Hepatocyte (in vitro differentiated cells): ENCODE data around the gene BAZ1A.

Experiments
- CTCF ChIP-seq: fragments of 200-600 bp; sonication (generic); IDR thresholded peaks from 2 replicates; pipeline ENCODE4 v1.5.1; 2016; ENCODE audit warnings: antibody characterized with exemption, mild to moderate bottlenecking; ENCODE audit not compliant: poor library complexity
- EZH2 ChIP-seq: fragments of 200-600 bp; sonication (generic); IDR thresholded peaks from 2 replicates; pipeline ENCODE4 v1.6.1; 2016; ENCODE audit warnings: antibody characterized with exemption, mild to moderate bottlenecking, borderline replicate concordance
- EZH2phosphoT487 ChIP-seq: fragments of 200-600 bp; sonication (generic); IDR thresholded peaks from one replicate; pipeline ENCODE4 v1.6.1; 2018; ENCODE audit warnings: antibody characterized with exemption, mild to moderate bottlenecking, low read depth, moderate library complexity; ENCODE audit not compliant: unreplicated experiment, severe bottlenecking

DNA sequence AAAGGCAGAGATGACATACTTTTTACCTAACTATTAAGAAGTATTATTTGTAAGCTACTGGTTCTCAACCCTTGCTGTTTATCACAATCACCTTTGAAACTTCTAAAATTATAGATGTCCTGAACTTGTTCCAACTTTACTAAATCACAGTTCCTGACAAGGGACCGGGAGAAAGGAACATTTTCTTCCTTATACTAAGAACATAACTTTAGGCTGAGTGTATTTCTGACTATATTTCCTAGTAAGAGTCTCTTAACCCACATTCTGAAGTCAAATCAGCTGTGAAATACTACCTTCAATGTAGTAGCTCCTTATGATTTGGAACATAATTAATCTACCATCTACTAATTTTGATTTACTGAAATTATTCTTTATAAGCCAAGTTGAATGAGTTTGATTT lies 80.2 kb downstream of the BAZ1A start:
- TF ChIP-seq EZH2: no peak
- no peak for TF ChIP-seq CTCF
- no peak for TF ChIP-seq EZH2phosphoT487
